Medulla oblongata (tissue), 1 donor: ENCODE measurements around the gene GTF2IRD1.

Source experiments
- DNase-seq: peaks from one replicate; pipeline ENCODE4 v3.0.0-alpha.2; 2015; ENCODE audit errors: extremely low spot score

GTF2IRD1 gene

DNA sequence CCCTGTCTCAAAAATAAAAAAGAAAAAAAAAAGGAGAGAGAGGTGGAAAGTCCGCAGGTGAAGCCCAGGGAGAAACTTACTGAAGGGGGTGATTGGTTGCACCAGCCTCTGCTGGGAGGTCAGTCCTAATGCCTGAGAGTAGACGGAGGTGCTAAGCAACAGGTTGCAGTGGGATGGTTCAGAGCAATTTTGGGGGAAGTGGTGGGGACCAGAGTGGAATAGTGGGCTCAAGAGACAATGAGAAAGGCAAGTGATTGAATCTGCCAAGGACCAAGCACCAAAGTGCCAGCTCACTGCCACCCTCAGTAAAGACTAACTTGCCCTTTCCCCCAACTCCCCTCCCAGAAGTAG lies 113.6 kb downstream of the GTF2IRD1 start:
- DNase-seq, result no peak

- DNase-seq, result no peak
Measured at GRCh38 chr7:74568658-74569057, 115.0 kb downstream of the GTF2IRD1 start.

DNA sequence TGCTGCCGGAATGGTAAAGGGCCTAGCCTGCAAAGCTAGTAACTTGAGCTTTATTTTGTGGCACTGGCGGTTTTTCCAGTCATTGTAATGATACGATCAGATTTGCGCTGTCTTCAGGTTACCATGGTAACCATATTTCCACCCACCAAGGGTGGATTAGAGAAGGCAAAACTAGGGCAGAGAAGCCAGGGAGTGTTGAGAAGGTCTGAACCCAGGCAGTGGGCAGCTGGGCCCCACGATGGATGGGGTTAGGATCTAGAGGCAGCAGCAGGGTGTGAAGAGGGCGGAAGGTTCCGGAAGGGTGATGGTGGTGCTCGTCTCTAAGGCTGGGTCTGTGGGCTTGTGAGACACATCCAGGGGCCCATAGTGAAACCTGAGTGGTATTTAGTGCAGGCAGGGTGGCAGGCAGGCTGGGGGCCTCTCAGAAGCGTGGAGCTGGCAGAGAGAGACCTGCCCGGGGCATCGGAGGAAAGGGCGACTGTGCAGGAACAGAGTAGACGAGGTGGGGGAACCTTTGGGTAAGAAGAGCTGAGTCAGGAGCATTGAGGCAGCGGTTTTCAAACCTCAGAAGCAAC lies 115.9 kb downstream of the GTF2IRD1 start:
- DNase-seq, result no peak

DNA sequence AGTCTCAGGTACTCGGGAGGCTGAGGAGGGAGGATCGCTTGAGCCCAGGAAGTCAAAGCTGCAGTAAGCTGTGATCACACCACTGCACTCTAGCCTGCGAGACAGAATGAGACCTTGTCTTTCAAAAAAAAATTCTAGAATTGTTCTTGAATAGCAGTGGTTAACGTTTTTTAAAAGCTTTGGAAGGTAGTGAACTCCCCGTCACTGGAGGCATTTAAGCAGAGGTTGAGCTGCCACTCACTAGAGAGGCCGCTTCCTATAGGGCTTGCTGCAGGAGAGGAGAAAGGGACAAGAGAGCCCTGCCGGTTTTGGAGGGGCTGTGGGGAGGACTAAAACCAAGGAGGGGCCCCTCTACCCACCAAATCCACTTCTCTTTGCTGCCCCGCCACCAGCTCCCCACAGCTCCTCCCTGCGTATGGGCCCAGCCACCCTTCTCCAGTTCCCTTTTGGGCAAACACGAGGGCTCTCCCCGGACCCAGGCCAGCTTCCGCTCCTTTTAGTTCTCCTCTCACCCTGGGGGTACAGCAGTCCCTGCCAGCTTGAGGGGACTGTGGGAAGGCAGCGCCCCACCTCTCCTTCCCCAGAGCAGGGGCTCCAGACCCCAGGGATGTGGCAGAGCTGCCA lies 116.9 kb downstream of the GTF2IRD1 start:
- no peak for DNase-seq

DNA sequence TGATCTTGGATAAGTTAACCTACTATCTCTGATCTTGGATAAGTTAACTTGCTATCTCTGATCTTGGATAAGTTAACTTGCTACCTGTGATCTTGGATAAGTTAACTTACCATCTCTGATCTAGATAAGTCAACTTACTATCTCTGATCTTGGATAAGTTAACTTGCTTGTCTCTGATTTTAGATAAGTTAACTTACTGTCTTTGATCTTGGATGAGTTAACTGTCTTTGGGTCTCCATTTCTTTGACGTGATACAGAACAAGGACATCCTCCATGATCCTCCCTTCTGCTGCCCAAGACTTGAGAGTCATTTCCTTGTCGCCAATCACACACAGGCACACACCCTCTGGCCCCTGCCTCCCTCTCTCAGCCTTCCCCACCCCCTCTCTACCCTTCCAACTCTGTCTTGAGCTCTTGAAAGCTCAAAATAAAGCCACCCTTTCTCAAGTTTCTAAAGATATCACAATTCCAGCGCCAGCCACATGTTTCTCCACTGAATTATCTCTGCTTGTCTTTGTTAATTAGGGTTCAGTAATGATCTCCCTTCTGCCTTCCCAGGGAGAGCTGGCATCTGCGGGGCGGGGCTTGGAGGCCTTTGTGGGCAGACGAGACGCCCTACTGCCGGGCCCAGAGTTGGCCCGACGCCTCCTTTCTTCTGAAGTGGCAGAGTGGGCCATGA lies 118.7 kb downstream of the GTF2IRD1 start:
- DNase-seq, result peak; percentile 15

- DNase-seq, result no peak
Measured at GRCh38 chr7:74573512-74573911, 119.8 kb downstream of the GTF2IRD1 start.

- DNase-seq, result no peak
Measured at GRCh38 chr7:74575083-74575784, 121.5 kb downstream of the GTF2IRD1 start.

DNA sequence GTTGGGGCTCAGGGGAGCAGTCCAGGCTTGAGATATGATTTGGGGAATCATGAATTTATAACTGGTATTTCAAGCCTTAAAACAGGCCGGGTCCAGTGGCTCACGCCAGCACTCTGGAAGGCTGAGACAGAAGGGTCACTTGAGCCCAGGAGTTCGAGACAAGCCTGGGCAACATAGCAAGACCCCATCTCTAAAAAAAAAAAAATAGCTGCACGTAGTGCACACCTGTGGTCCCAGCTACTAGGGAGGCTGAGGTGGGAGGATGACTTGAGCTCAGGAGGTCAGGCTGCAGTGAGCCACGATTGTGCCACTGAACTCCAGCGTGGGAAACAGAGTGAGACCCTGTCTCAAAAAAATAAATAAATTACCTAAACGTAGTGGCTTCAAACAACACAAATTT lies 122.1 kb downstream of the GTF2IRD1 start:
- no peak for DNase-seq

DNA sequence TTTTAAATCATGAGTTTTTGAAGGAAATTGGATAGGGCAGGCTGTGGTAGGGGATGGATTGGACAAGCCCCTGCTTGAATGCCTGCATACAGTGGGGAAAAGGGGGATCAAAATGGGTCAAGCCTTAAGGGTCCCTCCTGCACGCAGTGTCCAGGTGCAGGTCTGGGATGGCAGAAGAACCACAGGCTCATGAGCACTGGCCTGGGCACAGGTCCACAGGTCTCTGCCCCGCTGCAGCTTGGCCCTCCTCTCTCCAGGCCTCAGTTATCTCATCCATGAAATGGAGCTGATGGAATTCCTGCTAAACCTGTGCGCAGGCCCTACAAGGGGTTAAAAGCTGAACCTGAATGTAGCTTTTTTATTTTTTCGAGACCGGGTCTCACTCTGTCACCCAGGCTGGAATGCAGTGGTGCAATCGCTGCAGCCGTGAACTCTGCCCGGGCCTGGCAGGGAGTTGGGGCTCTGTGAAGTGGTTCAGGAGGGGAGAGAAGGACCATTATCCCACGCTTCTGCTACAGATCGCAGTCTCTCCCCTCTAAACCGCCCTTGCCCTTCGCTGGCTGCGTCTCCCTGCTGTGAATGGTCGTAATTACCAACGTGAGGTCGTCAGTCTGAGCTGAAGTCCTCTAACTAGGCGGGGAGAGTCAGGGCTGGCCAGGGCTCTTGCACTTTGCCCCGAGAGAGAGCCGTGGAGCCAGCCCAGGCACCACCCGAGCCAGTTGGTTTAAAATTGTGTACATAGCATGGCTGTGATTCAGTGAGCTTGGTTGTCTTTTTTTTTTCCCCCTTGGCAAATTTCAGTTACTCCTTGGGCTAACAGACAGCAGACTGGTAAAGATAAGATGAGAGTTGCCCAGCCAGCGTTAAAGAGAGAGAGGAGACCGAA lies 126.3 kb downstream of the GTF2IRD1 start:
- DNase-seq, result no peak

- no peak for DNase-seq
Measured at GRCh38 chr7:74581916-74582440, 128.3 kb downstream of the GTF2IRD1 start.

- DNase-seq, result no peak
Measured at GRCh38 chr7:74582447-74583039, 128.8 kb downstream of the GTF2IRD1 start.

DNA sequence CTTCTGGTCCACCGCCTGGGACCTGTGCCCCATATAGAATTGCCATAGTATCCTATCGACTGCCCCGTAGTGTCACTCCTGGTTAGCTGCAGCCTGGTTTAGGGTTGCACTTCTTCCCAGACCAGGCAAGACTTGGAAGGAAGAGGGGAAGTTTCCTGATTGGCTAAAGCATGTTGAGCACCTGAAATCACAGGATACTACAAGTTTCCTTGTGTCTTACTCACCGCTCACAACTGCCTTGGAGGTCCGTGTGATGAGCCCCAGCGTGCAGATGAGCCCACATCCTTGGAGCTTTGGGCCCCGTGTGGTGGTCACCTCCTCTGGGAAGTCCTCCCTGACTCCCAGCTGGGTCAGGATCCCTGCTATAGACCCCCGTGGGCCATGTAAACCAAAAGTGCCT lies 129.9 kb downstream of the GTF2IRD1 start:
- no peak for DNase-seq

DNA sequence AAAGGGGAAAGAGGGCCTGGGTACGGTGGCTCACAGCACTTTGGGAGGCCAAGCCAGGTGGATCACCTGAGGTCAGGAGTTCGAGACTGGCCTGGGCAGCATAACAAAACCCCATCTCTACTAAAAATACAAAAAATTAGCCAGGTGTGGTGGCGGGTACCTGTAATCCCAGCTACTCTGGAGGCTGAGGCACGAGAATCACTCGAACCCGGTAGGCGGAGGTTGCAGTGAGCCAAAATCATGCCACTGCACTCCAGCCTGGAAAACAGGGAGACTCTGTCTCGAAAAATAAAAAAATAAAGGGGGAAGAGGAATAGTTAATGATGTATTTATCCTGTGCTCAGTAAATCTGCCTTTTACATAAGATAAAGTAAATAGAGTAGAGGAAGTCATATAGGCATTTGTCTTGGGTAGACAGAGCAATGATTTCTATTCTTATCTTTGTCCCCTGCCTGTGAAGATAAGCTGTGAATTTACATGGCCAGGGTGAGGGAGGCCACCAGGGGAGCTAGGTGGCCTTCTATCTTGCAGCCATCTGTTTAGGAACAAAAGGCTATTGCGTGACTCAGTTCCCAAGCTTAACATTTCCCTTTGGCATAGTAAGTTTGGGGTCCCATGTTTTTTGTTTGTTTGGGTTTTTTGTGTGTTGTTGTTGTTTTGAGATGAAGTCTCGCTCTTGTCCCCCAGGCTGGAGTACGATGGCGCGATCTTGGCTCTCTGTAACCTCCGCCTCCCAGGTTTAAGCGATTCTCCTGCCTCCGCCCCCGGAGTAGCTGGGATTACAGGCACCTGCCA lies 130.7 kb downstream of the GTF2IRD1 start:
- DNase-seq, result no peak

GRCh38 chr7:74585844-74586243 lies 132.1 kb downstream of the GTF2IRD1 start:
- no peak for DNase-seq

- no peak for DNase-seq
Measured at GRCh38 chr7:74586258-74587175, 132.8 kb downstream of the GTF2IRD1 start.

DNA sequence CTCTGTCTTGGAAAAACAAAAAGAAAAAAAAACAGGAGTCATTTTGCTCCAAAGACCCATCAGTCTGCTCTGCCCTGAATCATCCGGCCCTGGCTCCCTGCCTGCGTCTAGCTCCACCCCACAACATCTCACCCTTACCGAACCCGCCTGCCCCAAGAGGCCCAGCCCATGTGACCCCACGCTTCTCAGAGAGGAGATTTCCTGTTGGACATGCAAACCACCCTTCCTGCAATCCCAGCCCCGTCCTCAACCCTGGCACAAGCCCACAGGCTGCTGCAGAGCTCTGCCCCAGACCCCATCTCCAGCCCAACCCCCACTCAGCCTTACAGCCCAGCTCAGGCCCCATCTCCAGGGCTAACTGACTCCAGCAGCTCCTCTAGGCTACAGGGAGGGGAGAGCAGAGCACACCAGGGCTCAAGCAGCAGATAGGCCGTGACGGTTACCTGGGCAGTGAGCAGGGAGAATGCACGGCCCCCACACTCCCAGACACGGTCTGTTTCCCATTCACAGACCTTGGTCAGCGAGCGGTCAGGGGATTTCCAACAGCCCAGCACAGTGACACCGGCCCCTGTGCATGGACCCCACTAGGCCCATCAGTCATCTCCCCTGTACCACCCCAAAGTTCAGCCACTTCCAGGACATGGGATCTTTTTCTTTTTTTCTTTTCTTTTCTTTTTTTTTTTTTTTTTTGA lies 133.9 kb downstream of the GTF2IRD1 start:
- peak; percentile 74 for DNase-seq

- no peak for DNase-seq
Measured at GRCh38 chr7:74590813-74591212, 137.1 kb downstream of the GTF2IRD1 start.

DNA sequence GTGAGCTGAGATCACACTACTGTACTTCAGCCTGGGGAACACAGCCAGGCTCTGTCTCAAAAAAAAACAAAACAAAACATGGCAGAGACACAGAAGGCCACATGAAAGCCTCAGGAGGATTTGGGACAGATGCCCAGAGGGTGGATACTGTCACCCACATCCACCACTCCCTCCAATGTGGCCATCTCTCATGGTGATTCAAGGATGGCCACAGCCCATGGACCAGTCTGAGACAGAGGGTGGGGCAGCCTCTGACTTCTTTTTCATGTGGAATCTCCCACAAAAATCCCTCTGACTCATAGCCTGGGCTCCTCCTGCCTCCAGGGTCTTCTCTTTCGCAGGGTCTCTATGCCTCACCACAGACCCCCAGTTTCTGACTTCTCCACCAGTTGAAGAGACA lies 144.9 kb downstream of the GTF2IRD1 start:
- no peak for DNase-seq

DNA sequence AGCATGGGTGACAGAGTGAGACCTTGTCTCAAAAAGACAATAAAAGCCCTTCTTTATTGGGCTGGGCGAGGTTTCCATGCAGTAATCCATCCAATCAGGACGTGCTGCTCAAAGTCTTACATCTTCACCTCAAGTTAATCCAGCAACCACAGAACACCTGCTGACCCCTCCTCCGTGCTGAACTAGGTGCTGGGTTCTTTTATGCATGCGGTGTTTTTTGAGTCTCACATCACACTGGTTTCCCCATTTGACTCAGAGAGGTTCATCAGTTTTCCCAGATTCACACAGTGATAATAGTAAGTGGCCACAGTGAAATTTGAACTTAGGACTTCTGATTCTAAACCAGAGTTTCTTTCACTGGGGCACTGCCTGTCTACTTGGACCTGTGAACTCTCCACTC lies 145.5 kb downstream of the GTF2IRD1 start:
- no peak for DNase-seq
